Measurements from ENCODE around the gene SOX1.

DNA sequence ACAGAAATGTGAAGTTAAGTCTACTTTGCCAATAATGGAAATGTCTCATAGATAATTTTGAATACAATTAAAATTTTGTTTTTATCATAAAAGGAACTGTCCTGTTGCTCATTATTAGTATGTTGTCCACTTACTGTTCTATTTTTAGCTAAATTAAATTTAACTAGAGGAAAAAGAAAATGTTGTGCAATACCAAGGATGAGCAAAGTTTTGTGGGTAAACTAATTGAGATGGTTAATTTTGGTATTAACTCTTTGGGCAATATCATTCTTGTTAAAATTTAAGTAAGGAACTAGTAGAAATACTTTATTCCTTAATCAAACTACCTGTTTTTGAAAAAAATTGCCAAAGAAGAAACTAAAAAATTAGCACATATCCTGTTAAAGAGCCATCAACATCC, 43.5 kb downstream of the SOX1 start:
- TF ChIP-seq CTCF (IDR thresholded peaks at IDR 0.05) (no peak), EP300 (IDR thresholded peaks at IDR 0.05) (no peak), POLR2A (IDR thresholded peaks at IDR 0.05) (no peak)
